GM21619 (cell line): Measurements from ENCODE around the gene TP53I3.
"Not testable (repeated sequence)": the region's sequence is repeated elsewhere in the genome, so short reads cannot be mapped to it uniquely, and the experiment has no call there.

Source experiments
- ATAC-seq: cut with Tn5 transposase; IDR thresholded peaks from one replicate; pipeline ENCODE4 v1.9.1; 2021; ENCODE audit not compliant: unreplicated experiment

Gene TP53I3

GRCh38 chr2:24101992-24102391 is 17.4 kb upstream of the TP53I3 start:
- no peak for ATAC-seq

DNA sequence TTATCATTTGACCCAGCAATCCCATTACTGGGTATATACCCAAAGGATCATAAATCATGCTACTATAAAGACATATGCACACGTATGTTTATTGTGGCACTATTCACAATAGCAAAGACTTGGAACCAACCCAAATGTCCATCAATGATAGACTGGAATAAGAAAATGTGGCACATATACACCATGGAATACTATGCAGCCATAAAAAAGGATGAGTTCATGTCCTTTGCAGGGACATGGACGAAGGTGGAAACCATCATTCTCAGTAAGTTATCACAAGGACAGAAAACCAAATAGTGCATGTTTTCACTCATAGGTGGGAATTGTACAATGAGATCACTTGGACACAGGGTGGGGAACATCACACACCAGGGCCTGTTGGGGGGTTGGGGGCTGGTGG is 16.1 kb upstream of the TP53I3 start:
- not testable (repeated sequence) for ATAC-seq

DNA sequence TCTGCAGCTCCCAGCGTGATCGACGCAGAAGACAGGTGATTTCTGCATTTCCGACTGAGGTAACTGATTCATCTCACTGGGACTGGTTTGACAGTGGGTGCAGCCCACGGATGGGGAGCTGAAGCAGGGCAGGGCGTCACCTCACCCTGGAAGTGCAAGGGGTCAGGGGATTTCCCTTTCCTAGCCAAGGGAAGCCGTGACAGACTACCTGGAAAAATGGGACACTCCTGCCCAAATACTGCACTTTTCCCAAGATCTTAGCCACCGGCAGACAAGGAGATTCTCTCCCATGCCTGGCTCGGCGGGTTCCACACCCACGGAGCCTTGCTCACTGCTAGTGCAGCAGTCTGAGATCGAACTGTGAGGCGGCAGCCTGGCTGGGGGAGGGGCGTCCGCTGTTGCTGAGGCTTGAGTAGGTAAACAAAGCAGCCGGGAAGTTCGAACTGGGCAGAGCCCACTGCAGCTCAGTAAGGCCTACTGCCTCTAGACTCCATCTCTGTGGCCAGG is 10.6 kb upstream of the TP53I3 start:
- not testable (repeated sequence) for ATAC-seq

DNA sequence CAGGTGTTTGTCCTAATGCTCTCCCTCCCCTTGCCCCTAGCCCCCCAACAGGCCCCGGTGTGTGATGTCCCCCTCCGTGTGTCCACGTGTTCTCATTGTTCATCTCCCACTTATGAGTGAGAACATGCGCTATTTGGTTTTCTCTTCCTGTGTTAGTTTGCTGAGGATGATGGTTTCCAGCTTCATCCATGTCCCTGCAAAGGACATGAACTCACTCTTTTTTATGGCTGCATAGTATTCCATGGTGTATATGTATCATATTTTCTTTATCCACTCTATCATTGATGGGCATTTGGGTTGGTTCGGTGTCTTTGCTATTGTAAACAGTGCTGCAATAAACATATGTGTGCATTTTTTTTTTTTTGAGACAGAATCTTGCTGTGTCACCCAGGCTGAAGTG is 8.6 kb upstream of the TP53I3 start:
- not testable (repeated sequence) for ATAC-seq

DNA sequence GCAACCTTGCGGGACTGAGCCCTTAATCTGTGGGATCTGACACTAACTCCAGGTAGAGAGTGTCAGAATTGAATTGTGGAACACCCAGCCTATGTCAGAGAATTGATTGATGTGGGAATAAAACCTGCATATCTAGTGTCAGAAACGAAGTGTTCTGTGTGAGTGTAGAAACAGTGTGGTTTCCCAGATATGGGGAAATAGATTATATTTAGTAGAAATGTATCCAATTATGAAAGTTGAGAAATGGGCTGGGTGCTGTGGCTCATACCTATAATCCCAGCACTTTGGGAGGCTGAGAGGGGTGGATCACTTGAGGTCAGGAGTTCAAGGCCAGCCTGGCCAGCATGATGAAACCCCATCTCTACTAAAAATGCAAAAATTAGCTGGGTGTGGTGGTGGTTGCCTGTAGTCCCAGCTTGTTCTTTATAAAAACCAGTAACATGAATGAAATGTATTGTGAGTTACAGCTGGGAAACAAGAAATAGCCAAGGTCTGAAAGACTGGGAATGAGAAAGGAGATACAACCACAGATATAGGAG is 4.3 kb upstream of the TP53I3 start:
- no peak for ATAC-seq

GRCh38 chr2:24087032-24087431 is 2.4 kb upstream of the TP53I3 start:
- no peak for ATAC-seq

DNA sequence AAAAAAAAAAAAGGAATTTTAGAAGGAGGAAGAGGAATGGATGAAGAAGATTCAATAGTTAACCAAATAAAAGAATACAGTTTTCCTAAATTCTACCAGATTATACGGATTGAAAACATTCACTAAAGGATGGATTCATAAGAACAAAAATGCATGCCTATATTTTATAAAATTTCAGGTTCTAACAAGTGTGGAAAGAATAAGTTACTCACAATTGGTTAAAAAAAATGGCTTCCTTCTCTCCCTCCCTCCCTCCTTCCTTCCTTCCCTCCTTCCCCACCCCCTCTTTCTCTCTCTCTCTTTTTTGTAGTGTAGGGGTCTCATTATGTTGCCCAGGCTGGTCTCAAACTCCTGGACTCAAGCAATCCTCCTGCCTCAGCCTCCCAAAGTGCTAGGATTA is 1.6 kb upstream of the TP53I3 start:
- ATAC-seq: no peak

- no peak for ATAC-seq
Observed at GRCh38 chr2:24085200-24085489, 511 bp upstream of the TP53I3 start.

DNA sequence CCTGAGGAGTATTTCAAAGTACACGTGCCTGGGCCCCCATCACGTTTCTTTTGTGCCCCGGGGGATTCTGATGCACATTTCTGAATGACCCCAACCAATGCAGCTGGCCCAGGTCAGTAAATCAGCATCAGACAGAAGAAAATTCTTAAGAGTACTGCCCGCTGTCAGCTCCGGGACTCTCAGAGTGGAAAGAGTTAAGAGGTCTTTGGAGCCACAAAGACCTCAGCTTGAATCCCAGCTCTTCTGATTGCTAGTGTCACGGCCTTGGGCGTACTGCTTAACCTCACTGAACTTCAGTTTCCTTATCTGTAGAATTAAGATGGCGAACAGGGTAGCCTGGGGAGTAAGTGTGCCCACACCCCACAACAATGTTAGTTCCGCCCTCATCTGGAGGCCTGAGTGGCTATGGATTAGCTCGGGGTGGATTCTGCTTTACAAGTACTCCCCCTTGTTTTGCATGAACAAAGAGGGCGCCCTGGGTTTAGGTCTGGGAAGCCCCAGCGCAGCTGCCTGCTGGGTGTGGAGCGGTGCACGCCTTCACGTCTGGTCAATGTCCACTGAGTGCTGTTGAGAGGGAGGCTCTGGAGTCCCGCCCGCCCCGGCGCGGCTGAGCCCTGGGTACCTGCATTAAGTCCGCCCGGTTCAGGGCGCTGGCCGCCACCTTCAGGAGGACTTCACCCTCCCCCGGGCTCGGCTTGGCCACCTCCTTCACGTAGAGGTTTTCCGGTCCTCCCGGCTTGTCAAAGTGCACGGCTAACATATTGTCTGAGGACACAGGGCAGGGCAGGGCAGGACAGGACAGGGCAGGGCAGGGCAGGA is 858 bp downstream of the TP53I3 start:
- ATAC-seq: peak; percentile 67

- no peak for ATAC-seq
Observed at GRCh38 chr2:24082787-24083566, 1.7 kb downstream of the TP53I3 start.

GRCh38 chr2:24080701-24081100 is 3.9 kb downstream of the TP53I3 start:
- no peak for ATAC-seq

DNA sequence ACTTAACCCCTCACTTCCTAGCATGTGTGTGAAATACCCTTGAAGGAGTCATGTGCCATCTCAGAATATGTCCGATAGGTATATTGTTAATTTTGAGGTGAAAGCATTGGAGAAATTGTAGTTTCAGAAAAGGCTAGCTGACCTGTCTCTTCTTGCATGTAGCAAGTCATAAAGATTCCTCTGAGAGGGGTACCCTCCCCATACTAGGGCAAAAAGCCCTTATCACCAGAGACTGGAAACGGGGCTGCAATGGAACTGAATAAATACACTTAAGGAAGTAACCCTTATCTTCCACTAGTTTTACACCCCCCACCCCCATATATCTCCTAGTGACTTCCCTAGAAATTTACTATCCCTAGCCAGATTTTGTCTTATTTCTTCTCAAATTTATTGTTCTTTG is 6.8 kb downstream of the TP53I3 start:
- ATAC-seq: no peak

DNA sequence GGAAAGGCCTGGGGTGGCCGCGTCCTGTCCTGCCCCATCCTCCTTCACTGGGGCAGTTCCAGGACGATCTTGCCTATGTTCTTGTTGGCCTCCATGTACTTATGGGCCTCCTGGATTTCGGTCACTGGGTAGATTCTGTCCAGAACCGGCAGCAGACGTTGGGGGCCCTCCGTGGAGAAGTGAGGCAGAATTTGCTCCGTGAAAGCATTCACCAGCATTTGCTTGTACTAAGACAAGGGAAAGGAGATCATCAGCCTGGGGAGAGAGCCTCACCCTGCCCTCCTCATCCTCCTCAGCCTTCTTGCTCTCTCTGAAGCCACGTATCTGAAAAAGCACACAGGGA is 7.1 kb downstream of the TP53I3 start:
- ATAC-seq: no peak

GRCh38 chr2:24076849-24077534 is 7.6 kb downstream of the TP53I3 start:
- ATAC-seq: no peak

GRCh38 chr2:24075915-24076848 is 8.5 kb downstream of the TP53I3 start, which contains the start of gene SF3B6:
SF3B6 (minus strand) TSS chr2:24076326; CDS start chr2:24076229, 97 bp downstream.
- peak; percentile 95 for ATAC-seq

GRCh38 chr2:24075259-24075658 is 9.4 kb downstream of the TP53I3 start:
- ATAC-seq: no peak

DNA sequence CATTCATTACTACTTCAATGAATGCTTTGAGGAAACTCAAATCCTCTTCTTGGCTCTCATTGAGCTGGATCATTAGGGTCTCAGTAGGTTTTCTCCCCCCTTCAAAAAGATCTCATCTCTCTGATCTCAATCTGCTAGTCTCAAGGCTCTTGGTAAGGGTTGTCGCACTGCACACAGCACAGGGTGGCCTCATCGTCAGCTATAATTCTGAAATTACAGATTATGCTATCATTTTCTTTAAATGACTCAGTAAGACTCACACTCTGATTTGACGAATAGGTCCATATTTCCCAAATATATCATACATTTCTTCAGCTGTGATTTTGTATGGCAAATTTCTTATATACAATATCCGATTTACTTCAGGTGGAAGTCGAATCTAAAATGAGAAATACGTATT is 10.8 kb downstream of the TP53I3 start:
- no peak for ATAC-seq

DNA sequence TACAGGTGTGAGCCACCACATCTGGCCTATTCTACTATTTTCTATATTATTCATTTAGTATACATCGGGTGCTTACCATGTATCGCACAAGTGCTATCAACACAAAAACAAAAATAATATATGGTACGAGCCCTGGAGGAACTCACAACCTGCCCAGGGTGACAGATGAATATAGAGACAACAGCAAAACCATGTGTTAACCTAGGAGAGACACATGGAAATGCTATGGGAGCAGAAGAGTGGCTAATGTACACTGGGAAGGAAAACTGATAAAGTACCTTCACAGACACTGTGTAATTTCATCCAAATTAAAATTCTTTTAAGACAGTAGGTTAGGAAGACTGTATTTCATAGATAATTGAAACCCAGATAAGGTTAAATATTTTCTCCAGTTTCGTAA is 12.4 kb downstream of the TP53I3 start:
- no peak for ATAC-seq

DNA sequence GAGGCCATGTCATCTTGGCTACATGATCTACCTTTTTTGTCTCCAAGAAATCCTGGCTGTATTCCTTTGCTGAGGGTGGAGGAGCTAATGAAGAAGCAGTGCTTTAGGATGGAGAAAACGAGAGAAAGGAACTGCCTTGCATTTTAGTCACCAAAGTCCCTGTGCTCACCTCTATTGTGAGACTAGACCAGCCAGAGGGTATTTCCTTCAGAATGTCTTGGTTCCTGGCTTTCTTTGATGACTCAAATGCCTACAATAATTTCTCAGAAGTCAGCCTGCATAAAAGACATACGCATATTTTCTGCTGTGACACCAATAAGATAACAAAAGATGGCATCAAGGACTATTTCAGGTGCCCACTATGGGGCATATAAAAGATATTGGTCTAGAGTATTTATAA is 19.3 kb downstream of the TP53I3 start:
- no peak for ATAC-seq

GRCh38 chr2:24058564-24059271 is 25.9 kb downstream of the TP53I3 start:
- ATAC-seq: no peak
